Natural killer cell (primary cell): ENCODE measurements around the gene ANKRD62. TPM values are rescaled to one million over a fixed set of nuclear protein-coding genes. Genes with fewer than 3 reads are reported as not detected.

Source experiments
- ATAC-seq, 3 donors: fragments of 150-1000 bp in 2 of 3; fragments of 200-7000 bp in 1 of 3; cut with Tn5 transposase; 1 replicate in 1 of 3; 2 replicates in 2 of 3; pipeline ENCODE4 v1.10.0; 2021; ENCODE audit warnings: mild to moderate bottlenecking in 2 of 3, moderate library complexity in 2 of 3
- DNase-seq, 2 donors: peaks; one replicate each; pipeline versions ENCODE4 v3.0.0 to v3.0.0-alpha.2; 2013 to 2021; ENCODE audit warnings: mixed read lengths in 1 of 2
- H3K27ac ChIP-seq: one replicate; pipeline ENCODE4 v1.5.1; 2013; ENCODE audit warnings: mild to moderate bottlenecking, low read length
- H3K27me3 ChIP-seq: one replicate; pipeline ENCODE4 v1.6.1; 2013; ENCODE audit warnings: low read length; ENCODE audit not compliant: control insufficient read depth, insufficient read depth
- H3K36me3 ChIP-seq: one replicate; pipeline ENCODE4 v1.6.1; 2013; ENCODE audit warnings: low read length; ENCODE audit not compliant: control insufficient read depth, insufficient read depth
- H3K4me1 ChIP-seq: one replicate; pipeline ENCODE4 v1.6.1; 2013; ENCODE audit warnings: low read length; ENCODE audit not compliant: control insufficient read depth, insufficient read depth
- H3K4me3 ChIP-seq: one replicate; pipeline ENCODE4 v1.5.1; 2013; ENCODE audit warnings: low read length
- H3K9me3 ChIP-seq: one replicate; pipeline ENCODE4 v1.6.1; 2013; ENCODE audit warnings: low read length; ENCODE audit not compliant: control insufficient read depth, insufficient read depth
- H3K27ac Mint-ChIP-seq, 2 donors: one replicate each; pipeline ENCODE4 v1.8.0; 2022; ENCODE audit warnings: mild to moderate bottlenecking in 2 of 2, mixed read lengths in 2 of 2, moderate library complexity in 1 of 2
- H3K27me3 Mint-ChIP-seq, 2 donors: one replicate each; pipeline ENCODE4 v1.8.0; 2022; ENCODE audit warnings: low read depth in 2 of 2, mixed read lengths in 2 of 2
- H3K36me3 Mint-ChIP-seq: one replicate; pipeline ENCODE4 v1.8.0; 2022; ENCODE audit warnings: mixed read lengths
- H3K4me1 Mint-ChIP-seq, 2 donors: one replicate each; pipeline ENCODE4 v1.8.0; 2022; ENCODE audit warnings: mixed read lengths in 2 of 2
- H3K4me3 Mint-ChIP-seq: one replicate; pipeline ENCODE4 v1.8.0; 2022; ENCODE audit warnings: mild to moderate bottlenecking, moderate library complexity, mixed read lengths
- H3K9me3 Mint-ChIP-seq, 2 donors: one replicate each; pipeline ENCODE4 v1.8.0; 2022; ENCODE audit warnings: mixed read lengths in 2 of 2
- CTCF ChIP-seq: fragments of 200-600 bp; IDR thresholded peaks from one replicate; pipeline ENCODE4 v1.8.0; 2022; ENCODE audit warnings: antibody characterized with exemption
- WGBS: methylation state at CpG from one replicate; pipeline ENCODE4 v1.1.7; 2013; ENCODE audit warnings: missing lambda C conversion rate; ENCODE audit not compliant: insufficient coverage; 5-methylcytosine and 5-hydroxymethylcytosine counted together
- intact Hi-C: fragments of 100-400 bp; cut with micrococcal nuclease; formaldehyde crosslinking; loops from one replicate; pipeline ENCODE4 v1.14.2; 2022
- total RNA-seq, 4 donors: library from RNA; stranded (reverse); fragments of 120-200 nt in 1 of 4; gene quantifications; one replicate each; pipeline versions ENCODE4 v1.2.3 to v1.2.4, GENCODE V29; 2013 to 2022

ANKRD62 gene
- total RNA-seq, 3 donors from 2014 or later (not counting 1 experiment from before 2014, with no cell fraction given), result not detected

GRCh38 chr18:12165038-12165768 lies 71.6 kb downstream of the ANKRD62 start:
- Mint-ChIP-seq H3K27me3 (peaks cover 9 to 33% of the 10 kb centered on the region in 2 donors), H3K27ac (no peak overlapping the region), H3K4me1 (no peaks in the 10 kb centered on the region), H3K4me3 (no peak overlapping the region), H3K9me3 (peaks cover 2 to 7% of the 10 kb centered on the region in 2 donors), H3K36me3 (no peaks in the 10 kb centered on the region)
- intact Hi-C loops, result no loop called here
- H3K9me3 ChIP-seq, result no peaks in the 10 kb centered on the region
- DNase-seq, result no peak
- no peaks in the 10 kb centered on the region for H3K36me3 ChIP-seq
- no peaks in the 10 kb centered on the region for H3K4me1 ChIP-seq
- TF ChIP-seq CTCF, result no peak
- H3K4me3 ChIP-seq, result no peak overlapping the region
- no peak for ATAC-seq
- WGBS, result no CpG with 5 or more reads among the region's 2 CpGs
- H3K27ac ChIP-seq, result no peak overlapping the region
- no peaks in the 10 kb centered on the region for H3K27me3 ChIP-seq

Other genes starting within 250 kb of the ANKRD62 start
- 100 to 1,000 TPM in 2 of 3 donors, 10 to 100 TPM in 1; 99.4 to 132 (median 110) TPM for gene CHMP1B, start 242.4 kb upstream of the ANKRD62 start, total RNA-seq
- gene MPPE1, start 185.5 kb upstream of the ANKRD62 start, total RNA-seq, result 100 to 1,000 TPM in 2 of 3 donors, 10 to 100 TPM in 1; 98.3 to 110 (median 105) TPM
- gene IMPA2, start 112.3 kb upstream of the ANKRD62 start, total RNA-seq, result 1 to 10 TPM; 2.7 to 6.6 (median 3.6) TPM
- gene CIDEA, start 160.5 kb downstream of the ANKRD62 start, total RNA-seq, result not detected
- 1 to 10 TPM in 2 of 3 donors, under 1 TPM in 1; 0.97 to 3.2 (median 2.8) TPM for gene TUBB6, start 214.4 kb downstream of the ANKRD62 start, total RNA-seq